Ishikawa (cell line): Measurements from ENCODE around the gene YIF1A.

Experiments
- CEBPB ChIP-seq: IDR thresholded peaks from 2 replicates; pipeline ENCODE4 v1.6.1; 2012
- CREB1 ChIP-seq: IDR thresholded peaks from 2 replicates; pipeline ENCODE4 v1.6.1; 2012; ENCODE audit warnings: low read depth
- EGR1 ChIP-seq: IDR thresholded peaks from 2 replicates; pipeline ENCODE4 v1.6.1; 2012
- EP300 ChIP-seq: IDR thresholded peaks from 2 replicates; pipeline ENCODE4 v1.6.1; 2012; ENCODE audit warnings: borderline replicate concordance
- FOXM1 ChIP-seq: IDR thresholded peaks from 2 replicates; pipeline ENCODE4 v1.6.1; 2012; ENCODE audit warnings: low read depth, borderline replicate concordance
- NFIC ChIP-seq: IDR thresholded peaks from 2 replicates; pipeline ENCODE4 v1.6.1; 2012
- RAD21 ChIP-seq: IDR thresholded peaks from 2 replicates; pipeline ENCODE4 v1.6.1; 2012; ENCODE audit warnings: low read depth
- TAF1 ChIP-seq: IDR thresholded peaks from 2 replicates; pipeline ENCODE4 v1.6.1; 2012; ENCODE audit warnings: low read depth, mild to moderate bottlenecking
- TCF12 ChIP-seq: IDR thresholded peaks from 2 replicates; pipeline ENCODE4 v1.6.1; 2012; ENCODE audit warnings: low read depth
- TEAD4 ChIP-seq: IDR thresholded peaks from 2 replicates; pipeline ENCODE4 v1.6.1; 2012
- YY1 ChIP-seq: IDR thresholded peaks from 2 replicates; pipeline ENCODE4 v1.6.1; 2012; ENCODE audit warnings: low read depth
- ZBTB7A ChIP-seq: IDR thresholded peaks from 2 replicates; pipeline ENCODE4 v1.6.1; 2012; ENCODE audit warnings: low read depth
- TF ChIP-seq, protein P1 (sequence below): IDR thresholded peaks from 2 replicates; pipeline ENCODE4 v1.6.1; 2012; ENCODE audit warnings: low read depth, mild to moderate bottlenecking
- TF ChIP-seq, protein P2 (sequence below): IDR thresholded peaks from 2 replicates; pipeline ENCODE4 v1.6.1; 2012
- TF ChIP-seq, protein P3 (sequence below): IDR thresholded peaks from 2 replicates; pipeline ENCODE4 v1.6.1; 2012

The YIF1A gene

DNA sequence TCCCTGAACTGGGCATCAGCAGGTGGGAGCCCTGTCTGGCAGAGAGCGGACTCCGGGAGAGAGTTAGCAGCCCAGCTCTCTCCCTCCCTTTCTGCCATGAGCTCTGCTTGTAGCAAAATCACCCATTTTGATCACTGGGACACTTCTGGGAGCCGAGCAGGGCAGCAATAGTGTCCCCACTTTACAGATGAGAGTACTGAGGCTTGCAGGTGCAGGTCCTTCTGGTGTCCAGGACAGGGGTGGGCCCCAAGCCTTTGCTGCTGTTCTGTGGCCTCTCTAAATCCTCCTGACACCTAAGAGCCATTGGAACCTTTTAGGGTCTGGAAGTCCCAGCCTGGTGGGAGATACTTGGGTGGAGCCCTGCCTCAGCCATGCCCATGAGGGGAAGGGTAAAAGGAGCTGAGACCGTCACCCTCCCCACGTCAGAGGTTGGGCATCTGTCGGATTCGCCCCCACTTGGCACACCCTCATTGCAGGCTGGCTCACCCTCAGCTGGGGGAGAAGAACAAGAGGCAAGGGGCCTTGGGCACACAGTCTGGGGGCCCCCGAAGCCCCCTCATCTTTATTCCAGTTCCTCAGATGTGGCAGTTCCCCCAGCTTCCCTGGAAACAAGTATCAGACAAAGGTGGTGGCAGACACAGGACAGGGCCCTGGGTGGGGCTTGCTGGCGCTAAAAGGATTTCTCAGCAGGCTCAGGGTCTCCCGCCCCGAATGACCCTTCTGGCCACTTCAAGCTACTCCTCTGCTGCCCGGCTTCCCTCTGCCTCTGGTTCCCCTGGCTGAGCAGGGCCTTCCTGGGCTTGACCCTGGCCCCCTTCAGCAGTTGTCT lies 42.8 kb upstream of the YIF1A start:
- TF ChIP-seq TAF1, result no peak
- no peak for TF ChIP-seq EP300
- TF ChIP-seq YY1, result no peak
- no peak for TF ChIP-seq RAD21

DNA sequence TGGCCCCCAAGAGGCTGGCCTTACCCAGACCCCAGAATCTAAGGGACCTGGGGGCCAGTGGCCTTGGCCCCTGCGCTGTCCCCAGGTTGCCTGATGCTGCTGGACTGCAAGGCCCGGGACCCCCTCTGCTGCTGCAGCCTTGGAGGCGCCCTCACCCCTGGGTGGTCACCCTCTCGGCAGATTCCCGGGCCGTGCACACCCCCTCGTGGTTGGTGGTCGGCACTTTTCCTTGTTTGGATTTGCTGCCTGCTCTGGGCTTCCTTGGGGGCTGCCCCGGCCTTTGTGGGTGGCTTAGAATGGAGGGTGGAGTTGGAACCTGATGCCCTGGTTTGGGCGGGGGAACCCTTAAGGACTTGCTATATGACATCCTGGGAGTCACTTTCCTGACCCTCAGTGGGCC lies 42.0 kb upstream of the YIF1A start:
- TF ChIP-seq CREB1, result no peak
- TF ChIP-seq ZBTB7A, result no peak
- TF ChIP-seq NFIC, result no peak
- TF ChIP-seq, protein P1, sequence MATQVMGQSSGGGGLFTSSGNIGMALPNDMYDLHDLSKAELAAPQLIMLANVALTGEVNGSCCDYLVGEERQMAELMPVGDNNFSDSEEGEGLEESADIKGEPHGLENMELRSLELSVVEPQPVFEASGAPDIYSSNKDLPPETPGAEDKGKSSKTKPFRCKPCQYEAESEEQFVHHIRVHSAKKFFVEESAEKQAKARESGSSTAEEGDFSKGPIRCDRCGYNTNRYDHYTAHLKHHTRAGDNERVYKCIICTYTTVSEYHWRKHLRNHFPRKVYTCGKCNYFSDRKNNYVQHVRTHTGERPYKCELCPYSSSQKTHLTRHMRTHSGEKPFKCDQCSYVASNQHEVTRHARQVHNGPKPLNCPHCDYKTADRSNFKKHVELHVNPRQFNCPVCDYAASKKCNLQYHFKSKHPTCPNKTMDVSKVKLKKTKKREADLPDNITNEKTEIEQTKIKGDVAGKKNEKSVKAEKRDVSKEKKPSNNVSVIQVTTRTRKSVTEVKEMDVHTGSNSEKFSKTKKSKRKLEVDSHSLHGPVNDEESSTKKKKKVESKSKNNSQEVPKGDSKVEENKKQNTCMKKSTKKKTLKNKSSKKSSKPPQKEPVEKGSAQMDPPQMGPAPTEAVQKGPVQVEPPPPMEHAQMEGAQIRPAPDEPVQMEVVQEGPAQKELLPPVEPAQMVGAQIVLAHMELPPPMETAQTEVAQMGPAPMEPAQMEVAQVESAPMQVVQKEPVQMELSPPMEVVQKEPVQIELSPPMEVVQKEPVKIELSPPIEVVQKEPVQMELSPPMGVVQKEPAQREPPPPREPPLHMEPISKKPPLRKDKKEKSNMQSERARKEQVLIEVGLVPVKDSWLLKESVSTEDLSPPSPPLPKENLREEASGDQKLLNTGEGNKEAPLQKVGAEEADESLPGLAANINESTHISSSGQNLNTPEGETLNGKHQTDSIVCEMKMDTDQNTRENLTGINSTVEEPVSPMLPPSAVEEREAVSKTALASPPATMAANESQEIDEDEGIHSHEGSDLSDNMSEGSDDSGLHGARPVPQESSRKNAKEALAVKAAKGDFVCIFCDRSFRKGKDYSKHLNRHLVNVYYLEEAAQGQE, result no peak

DNA sequence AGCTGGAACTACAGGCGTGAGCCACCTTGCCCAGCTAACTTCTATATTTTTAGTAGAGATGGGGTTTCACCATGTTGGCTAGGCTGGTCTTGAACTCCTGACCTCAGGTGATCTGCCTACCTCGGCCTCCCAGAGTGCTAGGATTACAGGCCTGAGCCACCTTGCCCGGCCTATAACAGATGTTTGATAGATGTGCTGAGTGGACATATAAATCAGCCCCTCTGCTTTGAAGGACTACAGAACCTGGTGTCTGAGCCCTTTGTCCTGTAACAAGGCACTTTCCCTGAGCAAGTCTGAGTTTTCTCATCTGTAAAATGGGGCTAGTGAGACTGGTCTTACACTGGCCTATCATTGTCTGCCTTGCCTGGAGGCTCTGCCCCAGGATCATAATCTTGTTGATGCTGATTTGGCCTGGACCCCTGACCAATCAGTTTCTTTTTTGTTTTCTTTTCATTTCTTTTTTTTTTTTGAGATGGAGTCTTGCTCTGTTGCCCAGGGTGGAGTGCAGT lies 40.3 kb upstream of the YIF1A start:
- TF ChIP-seq, protein P1, result no peak
- TF ChIP-seq CEBPB (no peak), ZBTB7A (no peak), TCF12 (no peak), NFIC (no peak), CREB1 (no peak), YY1 (no peak), TEAD4 (no peak), EGR1 (no peak), RAD21 (no peak), FOXM1 (no peak), EP300 (no peak), TAF1 (no peak)
- TF ChIP-seq, protein P2, sequence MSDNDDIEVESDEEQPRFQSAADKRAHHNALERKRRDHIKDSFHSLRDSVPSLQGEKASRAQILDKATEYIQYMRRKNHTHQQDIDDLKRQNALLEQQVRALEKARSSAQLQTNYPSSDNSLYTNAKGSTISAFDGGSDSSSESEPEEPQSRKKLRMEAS, result no peak
- TF ChIP-seq, protein P3, sequence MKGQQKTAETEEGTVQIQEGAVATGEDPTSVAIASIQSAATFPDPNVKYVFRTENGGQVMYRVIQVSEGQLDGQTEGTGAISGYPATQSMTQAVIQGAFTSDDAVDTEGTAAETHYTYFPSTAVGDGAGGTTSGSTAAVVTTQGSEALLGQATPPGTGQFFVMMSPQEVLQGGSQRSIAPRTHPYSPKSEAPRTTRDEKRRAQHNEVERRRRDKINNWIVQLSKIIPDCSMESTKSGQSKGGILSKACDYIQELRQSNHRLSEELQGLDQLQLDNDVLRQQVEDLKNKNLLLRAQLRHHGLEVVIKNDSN, result no peak

DNA sequence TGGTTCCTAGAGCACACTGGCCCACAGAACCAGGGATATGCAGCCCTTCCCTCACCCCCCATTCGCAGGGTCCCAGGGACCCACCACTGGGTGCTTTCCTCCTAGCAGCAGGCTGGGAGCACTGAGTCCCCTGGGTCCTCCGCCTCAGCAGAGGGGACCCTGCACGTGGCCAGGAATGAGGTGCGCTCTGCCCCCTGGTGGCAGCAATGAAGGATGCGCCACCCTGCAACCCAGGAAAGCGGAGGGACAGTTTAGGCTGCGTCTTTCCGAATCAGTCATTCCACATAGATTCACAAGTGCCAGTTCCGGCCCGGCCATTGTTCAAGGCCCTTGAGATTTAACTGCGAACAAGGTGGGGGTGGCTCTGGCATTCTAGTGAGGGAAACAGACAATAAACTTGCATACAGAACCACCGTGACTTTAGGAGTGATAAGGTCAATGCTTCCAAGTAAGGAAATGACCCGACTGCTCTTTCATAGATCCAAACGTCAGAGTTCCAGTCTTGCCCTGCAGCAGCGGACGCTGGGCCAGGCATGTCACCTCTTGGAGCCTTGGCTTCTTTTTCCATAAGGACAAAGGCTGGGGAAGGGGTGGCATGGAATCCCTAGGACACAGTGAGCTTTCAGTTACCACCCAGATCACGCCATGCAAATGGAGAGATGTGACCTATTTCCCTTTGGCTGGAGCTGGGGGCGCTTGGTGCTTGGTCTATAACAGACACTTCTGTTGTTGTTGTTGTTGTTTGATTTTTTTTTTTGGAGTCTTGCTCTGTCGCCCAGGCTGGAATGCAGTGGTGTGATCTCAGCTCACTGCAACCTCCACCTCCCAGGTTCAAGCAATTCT lies 39.6 kb upstream of the YIF1A start:
- TF ChIP-seq RAD21 (peak; percentile 84), EP300 (no peak), TEAD4 (peak; percentile 94), FOXM1 (no peak), ZBTB7A (peak; percentile 90), TCF12 (no peak)
- TF ChIP-seq, protein P2, result peak; percentile 97
- TF ChIP-seq, protein P3, result peak; percentile 88

DNA sequence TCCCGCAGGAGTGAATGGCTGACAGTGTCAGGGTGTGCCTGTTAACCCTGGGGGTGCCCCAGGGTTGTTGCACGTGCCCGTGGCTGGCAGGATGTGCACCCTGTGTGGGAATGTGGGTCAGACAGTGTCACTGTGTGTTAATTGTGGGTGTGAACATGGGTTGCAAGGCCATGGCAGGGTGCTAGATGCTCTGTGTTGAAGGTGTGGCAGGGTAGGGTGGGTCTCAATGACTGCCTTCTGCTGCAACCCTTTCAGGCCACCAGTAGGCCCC lies 39.0 kb upstream of the YIF1A start:
- TF ChIP-seq CEBPB, result no peak
- TF ChIP-seq, protein P2, result no peak
- no peak for TF ChIP-seq TAF1
- TF ChIP-seq, protein P1, result no peak
- TF ChIP-seq RAD21, result no peak
